Hepatocyte (in vitro differentiated cells): ENCODE results near the gene RIPPLY3.

Experiments used
- CTCF ChIP-seq: fragments of 200-600 bp; sonication (generic); IDR thresholded peaks from 2 replicates; pipeline ENCODE4 v1.5.1; 2016; ENCODE audit warnings: antibody characterized with exemption, mild to moderate bottlenecking; ENCODE audit not compliant: poor library complexity
- EZH2 ChIP-seq: fragments of 200-600 bp; sonication (generic); IDR thresholded peaks from 2 replicates; pipeline ENCODE4 v1.6.1; 2016; ENCODE audit warnings: antibody characterized with exemption, mild to moderate bottlenecking, borderline replicate concordance
- EZH2phosphoT487 ChIP-seq: fragments of 200-600 bp; sonication (generic); IDR thresholded peaks from one replicate; pipeline ENCODE4 v1.6.1; 2018; ENCODE audit warnings: antibody characterized with exemption, mild to moderate bottlenecking, low read depth, moderate library complexity; ENCODE audit not compliant: unreplicated experiment, severe bottlenecking

- TF ChIP-seq CTCF, result no peak
- no peak for TF ChIP-seq EZH2
- no peak for TF ChIP-seq EZH2phosphoT487
Observed at GRCh38 chr21:36973986-36974850, 32.3 kb upstream of the RIPPLY3 start.
